ENCODE data around the gene AQP6. TPM values are rescaled to one million over a fixed set of nuclear protein-coding genes. Genes with fewer than 3 reads are reported as not detected.

The AQP6 gene
- total RNA-seq, 2 experiments from 2014 or later = not detected

DNA sequence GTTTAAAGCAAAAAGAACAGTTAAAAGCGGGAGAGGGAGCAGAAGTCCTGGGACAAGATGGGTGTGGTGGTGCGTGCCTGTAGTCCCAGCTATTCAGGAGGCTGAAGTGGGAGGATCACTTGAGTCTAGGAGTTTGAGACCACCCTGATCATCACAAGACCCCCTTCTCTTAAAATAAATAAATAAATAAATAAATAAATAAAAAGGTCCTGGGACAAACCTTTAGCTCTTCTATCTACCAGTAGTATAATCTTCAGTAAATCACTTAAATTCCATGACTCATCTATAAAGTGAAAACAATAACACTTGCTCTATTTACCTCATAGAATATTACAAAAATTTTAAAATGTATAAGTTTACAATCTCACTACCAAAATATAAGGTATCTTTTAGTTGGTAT is 46.8 kb downstream of the AQP6 start:
- peaks cover 95% of the 10 kb centered on the region for H3K79me2 ChIP-seq (ENCODE audit: insufficient read depth, low read depth, low read length)
- ChIA-PET POLR2A (interaction anchor here (2.4 kb wide), 1 partner anchor 13 kb away, joined by 10 read pairs; no protein-coding TSS in a partner anchor), CTCF (ENCODE audit: unreplicated experiment) (no interaction called here)
- no peak overlapping the region for H3K27ac ChIP-seq (ENCODE audit: low read depth, low read length, poor library complexity, severe bottlenecking)
- H2AFZ ChIP-seq (ENCODE audit: low read length) = no peak overlapping the region
- H4K20me1 ChIP-seq (ENCODE audit: insufficient read depth, low read length) = peaks cover 22% of the 10 kb centered on the region
- no peak for DNase-seq (ENCODE audit: low spot score)
- no peak overlapping the region for H3K4me3 ChIP-seq (ENCODE audit: low read depth, low read length, poor library complexity, severe bottlenecking)
- H3K9me2 ChIP-seq (ENCODE audit: insufficient read depth, low read length) = no peaks in the 10 kb centered on the region
- peaks cover 71% of the 10 kb centered on the region for H3K36me3 ChIP-seq (ENCODE audit: insufficient read depth, low read length)
- no peak overlapping the region for H3K4me2 ChIP-seq (ENCODE audit: low read length)
- peaks cover 43% of the 10 kb centered on the region for H3K4me1 ChIP-seq (ENCODE audit: insufficient read depth, low read length, poor library complexity, severe bottlenecking)
- intact Hi-C loops (cut with micrococcal nuclease; ENCODE audit: unreplicated experiment) = no loop called here
- H3K9me3 ChIP-seq (ENCODE audit: low read length) = no peaks in the 10 kb centered on the region
- no TSS peak for BruUV-seq (replicated peaks)
- TF ChIP-seq, protein P1, sequence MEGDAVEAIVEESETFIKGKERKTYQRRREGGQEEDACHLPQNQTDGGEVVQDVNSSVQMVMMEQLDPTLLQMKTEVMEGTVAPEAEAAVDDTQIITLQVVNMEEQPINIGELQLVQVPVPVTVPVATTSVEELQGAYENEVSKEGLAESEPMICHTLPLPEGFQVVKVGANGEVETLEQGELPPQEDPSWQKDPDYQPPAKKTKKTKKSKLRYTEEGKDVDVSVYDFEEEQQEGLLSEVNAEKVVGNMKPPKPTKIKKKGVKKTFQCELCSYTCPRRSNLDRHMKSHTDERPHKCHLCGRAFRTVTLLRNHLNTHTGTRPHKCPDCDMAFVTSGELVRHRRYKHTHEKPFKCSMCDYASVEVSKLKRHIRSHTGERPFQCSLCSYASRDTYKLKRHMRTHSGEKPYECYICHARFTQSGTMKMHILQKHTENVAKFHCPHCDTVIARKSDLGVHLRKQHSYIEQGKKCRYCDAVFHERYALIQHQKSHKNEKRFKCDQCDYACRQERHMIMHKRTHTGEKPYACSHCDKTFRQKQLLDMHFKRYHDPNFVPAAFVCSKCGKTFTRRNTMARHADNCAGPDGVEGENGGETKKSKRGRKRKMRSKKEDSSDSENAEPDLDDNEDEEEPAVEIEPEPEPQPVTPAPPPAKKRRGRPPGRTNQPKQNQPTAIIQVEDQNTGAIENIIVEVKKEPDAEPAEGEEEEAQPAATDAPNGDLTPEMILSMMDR (conservative IDR thresholded peaks at IDR 0.05; ENCODE audit: low read length) = no peak
- TF ChIP-seq EZH2phosphoT487 (IDR thresholded peaks at IDR 0.05; ENCODE audit: borderline replicate concordance, low read depth, low read length) = no peak

DNA sequence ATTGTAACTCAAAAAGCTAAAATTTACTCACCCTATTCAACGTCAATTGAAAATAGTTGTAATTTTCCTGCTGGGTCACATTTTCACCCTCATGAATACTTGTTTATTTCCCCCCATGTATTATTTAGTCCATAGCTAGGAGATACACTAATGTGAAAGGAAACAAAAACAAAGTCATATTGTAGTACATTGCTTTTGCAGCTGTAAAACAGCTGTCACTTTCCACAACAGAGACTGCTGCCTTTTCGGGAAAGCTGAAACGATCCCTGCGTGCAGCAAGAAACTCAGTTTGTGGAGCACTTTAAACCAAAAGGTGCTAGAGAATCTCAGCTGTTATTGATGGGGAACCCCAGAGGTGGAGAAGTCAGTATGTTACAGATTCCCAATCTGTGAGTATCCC is 48.3 kb downstream of the AQP6 start:
- no peak for TF ChIP-seq EZH2phosphoT487 (IDR thresholded peaks at IDR 0.05; ENCODE audit: borderline replicate concordance, low read depth, low read length)
- TF ChIP-seq, protein P1 (conservative IDR thresholded peaks at IDR 0.05; ENCODE audit: low read length) = no peak
- Histone ChIP-seq H3K4me1 (ENCODE audit: insufficient read depth, low read length, poor library complexity, severe bottlenecking) (peaks cover 49% of the 10 kb centered on the region), H3K79me2 (ENCODE audit: insufficient read depth, low read depth, low read length) (peaks cover 92% of the 10 kb centered on the region), H3K9me3 (ENCODE audit: low read length) (no peaks in the 10 kb centered on the region), H2AFZ (ENCODE audit: low read length) (no peak overlapping the region), H3K27ac (ENCODE audit: low read depth, low read length, poor library complexity, severe bottlenecking) (no peak overlapping the region), H3K4me3 (ENCODE audit: low read depth, low read length, poor library complexity, severe bottlenecking) (peak overlapping the region; percentile 3), H3K36me3 (ENCODE audit: insufficient read depth, low read length) (peaks cover 59% of the 10 kb centered on the region), H4K20me1 (ENCODE audit: insufficient read depth, low read length) (peaks cover 22% of the 10 kb centered on the region), H3K9me2 (ENCODE audit: insufficient read depth, low read length) (no peaks in the 10 kb centered on the region), H3K4me2 (ENCODE audit: low read length) (peak overlapping the region; percentile 10; the same call in 1 of the 2 replicates)
- intact Hi-C loops (cut with micrococcal nuclease; ENCODE audit: unreplicated experiment) = no loop called here
- ChIA-PET CTCF (ENCODE audit: unreplicated experiment) (no interaction called here), POLR2A (interaction anchor here (0.7 to 1.7 kb wide), 3 partner anchors 14 to 89 kb away, joined by 3 to 7 read pairs (median 6); no protein-coding TSS in a partner anchor)
- DNase-seq (ENCODE audit: low spot score) = no peak
- no TSS peak for BruUV-seq (replicated peaks)

DNA sequence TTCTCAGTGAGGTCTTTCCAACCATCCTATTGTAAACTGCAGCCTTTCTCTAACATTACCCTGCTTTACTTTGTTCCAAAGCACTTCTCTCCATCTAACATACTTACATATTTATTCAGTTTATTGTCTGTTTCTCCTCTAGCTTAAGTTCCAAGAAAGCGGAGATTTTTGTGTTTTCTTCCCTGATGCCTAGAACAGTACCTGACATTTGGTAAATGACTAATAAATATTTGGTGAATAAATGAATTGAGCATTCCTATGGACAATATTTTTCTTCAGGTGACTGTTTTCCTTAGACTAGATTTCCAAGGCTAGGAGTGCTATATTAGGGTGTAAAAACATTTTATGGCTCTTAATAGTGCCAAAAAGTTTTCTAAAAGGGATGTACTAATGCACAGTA is 50.2 kb downstream of the AQP6 start:
- H3K9me2 ChIP-seq (ENCODE audit: insufficient read depth, low read length) = no peaks in the 10 kb centered on the region
- no TSS peak for BruUV-seq (replicated peaks)
- no peak overlapping the region for H3K27ac ChIP-seq (ENCODE audit: low read depth, low read length, poor library complexity, severe bottlenecking)
- no peaks in the 10 kb centered on the region for H3K9me3 ChIP-seq (ENCODE audit: low read length)
- ChIA-PET POLR2A (interaction anchor here (0.6 kb wide), 1 partner anchor 265 kb away, joined by 3 read pairs; no protein-coding TSS in a partner anchor), CTCF (ENCODE audit: unreplicated experiment) (no interaction called here)
- intact Hi-C loops (cut with micrococcal nuclease; ENCODE audit: unreplicated experiment) = no loop called here
- H3K4me2 ChIP-seq (ENCODE audit: low read length) = peak overlapping the region; percentile 55
- no peak overlapping the region for H2AFZ ChIP-seq (ENCODE audit: low read length)
- peaks cover 41% of the 10 kb centered on the region for H3K36me3 ChIP-seq (ENCODE audit: insufficient read depth, low read length)
- DNase-seq (ENCODE audit: low spot score) = no peak
- TF ChIP-seq EZH2phosphoT487 (IDR thresholded peaks at IDR 0.05; ENCODE audit: borderline replicate concordance, low read depth, low read length) = no peak
- TF ChIP-seq, protein P1 (conservative IDR thresholded peaks at IDR 0.05; ENCODE audit: low read length) = no peak
- H3K4me3 ChIP-seq (ENCODE audit: low read depth, low read length, poor library complexity, severe bottlenecking) = peak overlapping the region; percentile 95
- peaks cover 74% of the 10 kb centered on the region for H3K79me2 ChIP-seq (ENCODE audit: insufficient read depth, low read depth, low read length)
- H3K4me1 ChIP-seq (ENCODE audit: insufficient read depth, low read length, poor library complexity, severe bottlenecking) = peaks cover 50% of the 10 kb centered on the region
- H4K20me1 ChIP-seq (ENCODE audit: insufficient read depth, low read length) = peaks cover 22% of the 10 kb centered on the region

Measured in OCI-LY7 (cell line).